Urinary bladder (tissue), 4 donors: Measurements from ENCODE around the gene NEU2. TPM values are rescaled to one million over a fixed set of nuclear protein-coding genes. Genes with fewer than 3 reads are reported as not detected.

Source experiments
- DNase-seq: peaks from one replicate; pipeline ENCODE4 v3.0.0-alpha.2; 2015; ENCODE audit errors: extremely low spot score
- H3K27ac ChIP-seq: one replicate; pipeline ENCODE4 v1.5.1; 2013; ENCODE audit warnings: low read depth, mild to moderate bottlenecking, moderate library complexity
- H3K36me3 ChIP-seq: one replicate; pipeline ENCODE4 v1.6.1; 2013; ENCODE audit warnings: mild to moderate bottlenecking, moderate library complexity; ENCODE audit not compliant: insufficient read depth
- H3K4me1 ChIP-seq: one replicate; pipeline ENCODE4 v1.6.1; 2013; ENCODE audit warnings: mild to moderate bottlenecking, moderate library complexity; ENCODE audit not compliant: insufficient read depth
- H3K4me3 ChIP-seq: one replicate; pipeline ENCODE4 v1.5.1; 2013; ENCODE audit warnings: low read depth, low read length
- WGBS: extraction: QIAGEN DNeasy Blood & Tissue Kit; methylation state at CpG from one replicate; pipeline ENCODE4 v1.1.7; 2013; 5-methylcytosine and 5-hydroxymethylcytosine counted together
- polyA plus RNA-seq: library from polyadenylated mRNA; stranded (reverse); fragments of 200-250 nt; gene quantifications from one replicate; pipeline ENCODE4 v1.2.3, GENCODE V29; 2013
- total RNA-seq: library from RNA; depleted of rRNA; stranded (reverse); fragments of >200 nt; gene quantifications from one replicate; pipeline ENCODE4 v1.2.3, GENCODE V29; 2014
- donor health status: healthy with polysubstance abuse.
- donor health status: healthy.

NEU2 gene
- total and polyA plus RNA-seq, 2 donors: not detected

- no peaks in the 10 kb centered on the region for H3K4me1 ChIP-seq
- 92% methylated on average over 37 of the region's 37 CpGs for WGBS
- no peaks in the 10 kb centered on the region for H3K36me3 ChIP-seq
- no peak overlapping the region for H3K27ac ChIP-seq
- DNase-seq: no peak
- no peak overlapping the region for H3K4me3 ChIP-seq
These were observed 1.8 kb downstream of the NEU2 start for GRCh38 chr2:233034091-233034882.

DNA sequence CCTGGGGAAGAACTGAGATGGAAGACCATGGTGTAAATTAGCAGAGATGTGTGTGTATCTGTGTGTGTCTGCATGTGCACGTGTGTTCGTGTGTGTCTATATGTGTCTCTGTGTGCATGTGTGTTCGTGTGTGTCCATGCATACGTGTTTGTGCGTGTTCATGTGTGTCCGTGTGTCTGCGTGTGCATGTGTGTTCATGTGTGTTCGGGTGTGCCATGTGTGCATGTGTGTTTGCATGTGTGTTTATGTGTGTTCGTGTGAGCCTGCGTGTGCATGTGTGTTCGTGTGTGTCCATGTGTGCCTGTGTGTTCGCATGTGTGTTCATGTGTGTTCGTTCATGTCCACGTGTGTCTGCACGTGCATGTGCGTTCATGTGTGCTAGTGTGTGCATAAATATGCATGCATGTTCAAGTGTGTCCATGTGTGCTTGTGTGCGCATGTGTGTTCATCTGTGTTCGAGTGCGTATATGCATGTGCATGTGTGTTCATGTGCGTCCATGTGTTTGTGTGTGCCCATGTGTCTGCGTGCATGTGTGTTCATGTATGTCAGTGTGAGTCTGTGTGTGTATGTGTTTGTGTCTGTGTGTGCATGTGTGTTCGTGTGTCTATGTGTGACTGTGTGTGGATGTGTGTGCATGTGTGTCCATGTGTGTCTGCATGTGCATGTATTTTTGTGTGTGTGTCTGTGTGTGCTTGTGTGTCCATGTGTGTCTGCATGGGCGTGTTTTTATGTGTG is 3.1 kb downstream of the NEU2 start:
- 96% methylated on average over 23 of the region's 23 CpGs for whole genome bisulfite sequencing
- no peaks in the 10 kb centered on the region for H3K4me1 ChIP-seq

DNA sequence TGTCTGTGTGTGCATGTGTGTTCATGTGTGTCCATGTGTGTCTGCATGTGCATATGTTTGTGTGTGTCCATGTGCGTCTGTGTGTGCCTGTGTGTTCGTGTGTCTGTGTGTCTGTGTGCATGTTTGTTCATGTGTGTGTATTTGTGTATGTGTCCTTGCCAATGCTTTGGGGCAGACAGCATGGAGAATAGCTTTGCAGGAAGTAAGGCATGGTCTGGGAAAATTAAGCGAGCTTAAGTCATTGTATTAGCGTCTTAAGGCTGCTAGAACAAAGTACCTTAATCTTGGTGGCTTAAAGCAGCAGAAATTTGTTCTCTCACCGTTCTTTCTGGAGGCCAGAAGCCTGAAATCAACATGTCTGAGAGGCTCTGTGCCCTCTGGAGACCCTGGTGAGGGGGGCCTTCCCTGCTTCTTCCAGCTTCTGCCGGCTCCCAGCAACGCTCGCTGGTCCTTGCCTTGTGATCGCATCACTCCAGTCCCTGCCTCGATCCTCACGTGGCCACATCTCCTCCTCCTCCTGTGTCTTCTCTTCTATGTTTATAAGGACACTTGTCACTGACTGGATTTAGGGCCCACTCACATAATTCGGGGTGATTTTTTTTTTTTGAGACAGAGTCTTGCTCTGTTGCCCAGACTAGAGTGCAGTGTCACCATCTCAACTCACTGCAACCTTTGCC is 3.8 kb downstream of the NEU2 start:
- no peak for DNase-seq
- 84% methylated on average over 12 of the region's 12 CpGs for WGBS
- Histone ChIP-seq H3K27ac (no peak overlapping the region), H3K4me3 (no peak overlapping the region), H3K4me1 (no peaks in the 10 kb centered on the region), H3K36me3 (no peaks in the 10 kb centered on the region)

More for the DNA sequence above, 3.1 kb downstream of the NEU2 start:
- DNase-seq: no peak
- Histone ChIP-seq H3K27ac (no peak overlapping the region), H3K4me3 (no peak overlapping the region), H3K36me3 (no peaks in the 10 kb centered on the region)

GRCh38 chr2:233037078-233037477 is 4.6 kb downstream of the NEU2 start:
- no peak overlapping the region for H3K4me3 ChIP-seq
- H3K4me1 ChIP-seq: no peaks in the 10 kb centered on the region
- H3K36me3 ChIP-seq: no peaks in the 10 kb centered on the region
- DNase-seq: no peak
- 79% methylated on average over 2 of the region's 2 CpGs for WGBS
- H3K27ac ChIP-seq: no peak overlapping the region

- no peak overlapping the region for H3K27ac ChIP-seq
- no peaks in the 10 kb centered on the region for H3K4me1 ChIP-seq
- no peak for DNase-seq
- H3K36me3 ChIP-seq: no peaks in the 10 kb centered on the region
- WGBS: 70% methylated on average over 8 of the region's 8 CpGs
- no peak overlapping the region for H3K4me3 ChIP-seq
These were observed 6.9 kb downstream of the NEU2 start for GRCh38 chr2:233039212-233039845.

- H3K36me3 ChIP-seq: no peaks in the 10 kb centered on the region
- no peaks in the 10 kb centered on the region for H3K4me1 ChIP-seq
- WGBS: 89% methylated on average over 10 of the region's 10 CpGs
- H3K4me3 ChIP-seq: no peak overlapping the region
- no peak for DNase-seq
- no peak overlapping the region for H3K27ac ChIP-seq
These were observed 7.5 kb downstream of the NEU2 start for GRCh38 chr2:233039846-233040530.

DNA sequence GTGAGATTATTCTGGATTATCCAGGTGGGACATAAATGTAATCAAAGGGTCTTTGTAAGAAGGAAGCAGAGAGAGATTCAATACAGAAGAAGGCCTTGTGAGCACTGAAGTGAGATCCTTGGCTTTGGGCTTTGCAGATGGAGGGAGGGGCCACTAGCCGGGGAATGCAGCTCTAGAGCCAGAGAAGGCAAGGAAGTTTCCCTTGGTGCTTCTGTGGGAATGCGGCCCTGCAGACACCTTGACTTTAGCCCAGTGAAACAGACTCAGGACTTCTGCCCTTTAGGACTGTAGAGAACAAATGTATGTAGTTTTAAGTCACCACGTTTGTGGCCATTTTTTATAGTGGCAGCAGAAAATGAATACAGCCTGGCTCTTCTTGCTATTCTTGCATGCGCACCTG is 8.1 kb downstream of the NEU2 start:
- Histone ChIP-seq H3K4me1 (no peaks in the 10 kb centered on the region), H3K27ac (no peak overlapping the region), H3K4me3 (no peak overlapping the region), H3K36me3 (no peaks in the 10 kb centered on the region)
- DNase-seq: no peak
- 77% methylated on average over 4 of the region's 4 CpGs for WGBS

- H3K27ac ChIP-seq: no peak overlapping the region
- 80% methylated on average over 10 of the region's 10 CpGs for WGBS
- no peaks in the 10 kb centered on the region for H3K36me3 ChIP-seq
- DNase-seq: no peak
- H3K4me3 ChIP-seq: no peak overlapping the region
- no peaks in the 10 kb centered on the region for H3K4me1 ChIP-seq
These were observed 9.4 kb downstream of the NEU2 start for GRCh38 chr2:233041722-233042323.

DNA sequence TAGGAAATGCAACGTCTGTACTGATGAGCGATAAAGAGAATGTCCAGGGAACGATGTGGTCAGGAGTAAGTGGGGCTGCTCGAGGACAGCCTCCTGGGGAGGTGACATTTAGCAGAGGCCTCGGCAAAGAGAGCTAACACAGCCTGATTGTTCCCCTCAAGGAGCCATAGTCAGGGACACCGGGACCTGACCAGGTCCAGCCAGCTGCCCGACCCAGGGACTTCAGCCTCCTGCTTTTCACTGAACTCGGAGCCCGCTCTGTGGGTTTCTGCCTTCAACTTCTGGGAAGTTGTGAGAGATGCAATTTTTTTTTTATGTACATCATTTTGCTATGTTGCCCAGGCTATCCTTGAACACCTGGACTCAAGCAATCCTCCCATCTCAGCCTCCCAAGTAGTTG is 10.1 kb downstream of the NEU2 start:
- no peak overlapping the region for H3K4me3 ChIP-seq
- H3K27ac ChIP-seq: no peak overlapping the region
- no peak for DNase-seq
- 85% methylated on average over 9 of the region's 9 CpGs for WGBS
- no peaks in the 10 kb centered on the region for H3K36me3 ChIP-seq
- no peaks in the 10 kb centered on the region for H3K4me1 ChIP-seq

- WGBS: 86% methylated on average over 9 of the region's 9 CpGs
- Histone ChIP-seq H3K4me1 (no peaks in the 10 kb centered on the region), H3K36me3 (no peaks in the 10 kb centered on the region), H3K27ac (no peak overlapping the region), H3K4me3 (no peak overlapping the region)
- DNase-seq: no peak
These were observed 12.6 kb downstream of the NEU2 start for GRCh38 chr2:233044974-233045605.

- no peaks in the 10 kb centered on the region for H3K36me3 ChIP-seq
- 95% methylated on average over 3 of the region's 3 CpGs for WGBS
- no peaks in the 10 kb centered on the region for H3K4me1 ChIP-seq
- no peak for DNase-seq
- no peak overlapping the region for H3K27ac ChIP-seq
- H3K4me3 ChIP-seq: no peak overlapping the region
These were observed 14.7 kb downstream of the NEU2 start for GRCh38 chr2:233047206-233047605.

GRCh38 chr2:233047667-233048066 is 15.2 kb downstream of the NEU2 start:
- no peak for DNase-seq
- no peak overlapping the region for H3K27ac ChIP-seq
- 85% methylated on average over 9 of the region's 9 CpGs for WGBS
- no peaks in the 10 kb centered on the region for H3K36me3 ChIP-seq
- H3K4me1 ChIP-seq: no peaks in the 10 kb centered on the region
- no peak overlapping the region for H3K4me3 ChIP-seq
